Measurements from ENCODE around the gene ZCCHC14. TPM values are rescaled to one million over a fixed set of nuclear protein-coding genes. Genes with fewer than 3 reads are reported as not detected.

ZCCHC14 gene
- total RNA-seq, 1 donor from 2014 or later, result 50.4 TPM

DNA sequence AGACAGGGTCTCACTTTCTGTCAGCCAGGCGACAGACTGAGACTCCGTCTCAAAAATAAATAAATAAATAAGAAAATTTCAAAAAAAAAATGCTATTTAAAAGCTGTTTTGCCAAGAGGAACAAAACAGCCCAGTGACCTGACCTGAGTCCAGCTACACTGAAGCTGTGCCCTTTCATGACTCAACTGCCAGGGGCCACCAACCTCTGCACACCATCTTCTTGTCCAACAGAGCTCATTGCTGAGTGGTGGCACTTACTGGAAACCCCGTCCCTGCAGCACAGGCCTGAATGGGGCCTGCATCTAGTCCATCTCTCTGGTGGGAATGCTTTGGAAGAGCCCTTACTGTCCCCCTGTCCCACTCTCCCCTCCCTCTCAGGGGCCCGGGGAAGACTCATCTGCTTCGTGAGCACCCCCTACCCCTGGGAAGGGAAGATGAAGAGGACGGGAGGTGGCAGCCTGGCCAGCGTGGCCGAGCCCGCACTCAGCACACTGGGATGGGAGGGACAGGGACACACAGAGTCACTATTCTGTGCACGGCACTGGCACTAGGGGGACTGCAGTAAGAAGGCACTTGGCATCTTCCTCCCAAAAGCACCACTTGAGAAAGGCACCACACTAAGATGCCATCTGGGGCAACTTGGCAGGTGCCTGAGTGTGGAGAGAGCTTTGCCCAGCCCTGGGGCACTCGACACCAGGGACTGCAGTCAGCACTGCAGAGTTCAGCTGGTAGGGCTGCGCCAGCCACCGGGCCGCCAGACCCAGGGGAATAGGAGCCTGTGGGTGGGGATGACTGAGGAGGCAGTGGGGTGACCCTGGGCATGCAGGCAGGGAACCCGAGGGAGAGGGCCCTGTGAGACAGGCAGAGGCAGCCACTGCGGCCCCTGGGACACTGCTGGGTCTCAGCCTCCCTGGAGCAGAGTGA, 122.8 kb downstream of the ZCCHC14 start:
- Mint-ChIP-seq H3K36me3 (ENCODE audit: low read depth, unreplicated experiment) (no peaks in the 10 kb centered on the region), H3K4me3 (ENCODE audit: unreplicated experiment) (no peak overlapping the region), H3K27ac (ENCODE audit: unreplicated experiment) (no peak overlapping the region), H3K9me3 (ENCODE audit: unreplicated experiment) (no peaks in the 10 kb centered on the region), H3K27me3 (ENCODE audit: unreplicated experiment) (no peaks in the 10 kb centered on the region), H3K4me1 (ENCODE audit: unreplicated experiment) (peaks cover 13% of the 10 kb centered on the region)
- TF ChIP-seq, protein P1, sequence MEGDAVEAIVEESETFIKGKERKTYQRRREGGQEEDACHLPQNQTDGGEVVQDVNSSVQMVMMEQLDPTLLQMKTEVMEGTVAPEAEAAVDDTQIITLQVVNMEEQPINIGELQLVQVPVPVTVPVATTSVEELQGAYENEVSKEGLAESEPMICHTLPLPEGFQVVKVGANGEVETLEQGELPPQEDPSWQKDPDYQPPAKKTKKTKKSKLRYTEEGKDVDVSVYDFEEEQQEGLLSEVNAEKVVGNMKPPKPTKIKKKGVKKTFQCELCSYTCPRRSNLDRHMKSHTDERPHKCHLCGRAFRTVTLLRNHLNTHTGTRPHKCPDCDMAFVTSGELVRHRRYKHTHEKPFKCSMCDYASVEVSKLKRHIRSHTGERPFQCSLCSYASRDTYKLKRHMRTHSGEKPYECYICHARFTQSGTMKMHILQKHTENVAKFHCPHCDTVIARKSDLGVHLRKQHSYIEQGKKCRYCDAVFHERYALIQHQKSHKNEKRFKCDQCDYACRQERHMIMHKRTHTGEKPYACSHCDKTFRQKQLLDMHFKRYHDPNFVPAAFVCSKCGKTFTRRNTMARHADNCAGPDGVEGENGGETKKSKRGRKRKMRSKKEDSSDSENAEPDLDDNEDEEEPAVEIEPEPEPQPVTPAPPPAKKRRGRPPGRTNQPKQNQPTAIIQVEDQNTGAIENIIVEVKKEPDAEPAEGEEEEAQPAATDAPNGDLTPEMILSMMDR (IDR thresholded peaks at IDR 0.05; ENCODE audit: unreplicated experiment), result no peak
- DNase-seq (ENCODE audit: low spot score), result no peak

DNA sequence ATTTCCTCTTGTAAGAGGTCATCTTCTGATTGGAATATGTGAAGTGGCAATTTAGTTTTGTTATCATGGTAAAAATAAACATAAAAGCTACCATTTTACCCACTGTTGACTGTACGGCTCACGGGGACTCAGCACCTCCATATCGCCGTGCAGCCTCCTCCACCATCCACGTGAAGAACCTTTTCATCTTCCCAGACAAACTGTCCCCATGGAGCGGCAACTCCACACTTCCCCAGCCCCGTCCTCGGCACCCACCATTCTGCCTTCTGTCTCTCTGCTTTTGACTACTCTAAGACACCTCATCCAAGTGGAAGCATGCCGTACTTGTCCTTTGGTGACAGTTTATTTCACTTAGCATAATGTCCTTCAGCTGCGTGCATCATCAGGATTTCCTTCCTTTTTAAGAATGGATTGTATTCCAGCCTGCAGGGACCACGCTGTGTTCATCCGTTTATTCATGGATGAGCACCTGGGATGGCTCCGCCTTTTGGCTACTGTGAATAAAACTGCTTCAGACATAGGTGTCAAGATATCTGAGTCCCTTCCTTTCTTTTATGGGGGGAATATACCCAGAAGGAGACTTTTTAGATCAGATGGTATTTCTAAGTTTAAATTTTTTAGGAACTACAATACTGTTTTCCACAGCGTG, 123.6 kb downstream of the ZCCHC14 start:
- Mint-ChIP-seq H3K9me3 (ENCODE audit: unreplicated experiment) (no peaks in the 10 kb centered on the region), H3K27ac (ENCODE audit: unreplicated experiment) (no peak overlapping the region), H3K27me3 (ENCODE audit: unreplicated experiment) (no peaks in the 10 kb centered on the region), H3K4me1 (ENCODE audit: unreplicated experiment) (peaks cover 13% of the 10 kb centered on the region), H3K4me3 (ENCODE audit: unreplicated experiment) (no peak overlapping the region), H3K36me3 (ENCODE audit: low read depth, unreplicated experiment) (no peaks in the 10 kb centered on the region)
- no peak for DNase-seq (ENCODE audit: low spot score)
- TF ChIP-seq, protein P1 (IDR thresholded peaks at IDR 0.05; ENCODE audit: unreplicated experiment), result no peak

DNA sequence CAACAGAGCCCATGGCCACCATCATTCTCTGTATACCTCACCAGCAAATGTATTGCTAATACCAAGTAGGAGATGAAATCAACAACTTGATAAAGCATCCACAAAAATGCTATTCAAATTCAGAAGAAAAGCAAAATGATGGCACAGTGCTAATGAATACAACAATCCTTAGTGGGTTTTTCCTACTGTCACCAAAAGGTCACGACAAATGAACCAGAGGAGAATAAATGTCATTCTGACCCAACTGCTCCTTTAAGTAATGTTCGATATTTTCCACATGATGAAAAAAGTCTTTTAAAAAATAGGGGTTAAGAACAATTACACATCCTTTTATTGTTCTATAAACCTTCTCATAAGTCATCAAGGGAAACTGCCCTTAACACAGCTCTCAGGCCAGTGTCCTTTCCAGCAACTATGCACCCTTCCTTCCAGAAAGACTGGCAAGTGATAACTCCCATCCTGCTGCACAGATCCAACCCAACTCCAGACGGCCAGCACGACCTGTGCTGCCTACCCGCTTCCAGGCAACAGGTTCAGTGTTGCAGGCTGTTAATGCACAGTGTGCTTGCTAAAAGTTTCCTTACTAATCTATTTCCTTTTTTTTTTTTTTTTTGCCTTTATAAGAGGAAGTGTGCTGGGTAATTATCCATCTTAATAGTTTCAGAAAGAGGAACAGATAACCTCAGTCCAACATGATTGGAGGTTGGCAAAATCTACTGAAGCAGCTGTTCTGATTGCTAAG, 124.6 kb downstream of the ZCCHC14 start:
- TF ChIP-seq, protein P1 (IDR thresholded peaks at IDR 0.05; ENCODE audit: unreplicated experiment), result no peak
- Mint-ChIP-seq H3K9me3 (ENCODE audit: unreplicated experiment) (no peaks in the 10 kb centered on the region), H3K4me1 (ENCODE audit: unreplicated experiment) (peaks cover 13% of the 10 kb centered on the region), H3K27ac (ENCODE audit: unreplicated experiment) (no peak overlapping the region), H3K27me3 (ENCODE audit: unreplicated experiment) (no peaks in the 10 kb centered on the region), H3K4me3 (ENCODE audit: unreplicated experiment) (no peak overlapping the region), H3K36me3 (ENCODE audit: low read depth, unreplicated experiment) (no peaks in the 10 kb centered on the region)
- DNase-seq (ENCODE audit: low spot score), result no peak

- no peak overlapping the region for H3K4me3 Mint-ChIP-seq (ENCODE audit: unreplicated experiment)
- no peak overlapping the region for H3K27ac Mint-ChIP-seq (ENCODE audit: unreplicated experiment)
- TF ChIP-seq, protein P1 (IDR thresholded peaks at IDR 0.05; ENCODE audit: unreplicated experiment), result no peak
- H3K36me3 Mint-ChIP-seq (ENCODE audit: low read depth, unreplicated experiment), result no peaks in the 10 kb centered on the region
- no peaks in the 10 kb centered on the region for H3K27me3 Mint-ChIP-seq (ENCODE audit: unreplicated experiment)
- peaks cover 13% of the 10 kb centered on the region for H3K4me1 Mint-ChIP-seq (ENCODE audit: unreplicated experiment)
- no peaks in the 10 kb centered on the region for H3K9me3 Mint-ChIP-seq (ENCODE audit: unreplicated experiment)
- DNase-seq (ENCODE audit: low spot score), result no peak
Measured at GRCh38 chr16:87367529-87367928, 125.3 kb downstream of the ZCCHC14 start.

Measured in endothelial cell (in vitro differentiated cells).